Stimulated activated naive B cell treated with anti-CD40 and anti-IgM and Interleukin-4, amounts not matched to agents 10 μg/mL and 1 μg/mL and 100 μg/mL, for 72 hours (primary cell): ENCODE data around the gene MMUT.
A peak's percentile ranks its signal among the peaks of the same experiment; 100 is the strongest.

Source experiments
- ATAC-seq, 2 donors: fragments of 150-1000 bp; cut with Tn5 transposase; replicated peaks; 2 replicates each; pipeline ENCODE4 v1.10.0; 2021; ENCODE audit warnings: moderate library complexity in 1 of 2
- DNase-seq: peaks from one replicate; pipeline ENCODE4 v3.0.0; 2021
- H3K27ac Mint-ChIP-seq: one replicate; pipeline ENCODE4 v1.8.0; 2022; ENCODE audit warnings: mild to moderate bottlenecking, mixed read lengths
- H3K27me3 Mint-ChIP-seq, 2 donors: one replicate each; pipeline ENCODE4 v1.8.0; 2022; ENCODE audit warnings: mixed read lengths in 2 of 2
- H3K36me3 Mint-ChIP-seq, 2 donors: one replicate each; pipeline ENCODE4 v1.8.0; 2022; ENCODE audit warnings: mixed read lengths in 2 of 2, mild to moderate bottlenecking in 1 of 2
- H3K4me1 Mint-ChIP-seq, 2 donors: one replicate each; pipeline ENCODE4 v1.8.0; 2022; ENCODE audit warnings: mixed read lengths in 2 of 2, mild to moderate bottlenecking in 1 of 2
- H3K4me3 Mint-ChIP-seq, 2 donors: one replicate each; pipeline ENCODE4 v1.8.0; 2022; ENCODE audit warnings: mild to moderate bottlenecking in 2 of 2, mixed read lengths in 2 of 2, moderate library complexity in 1 of 2
- H3K9me3 Mint-ChIP-seq, 2 donors: one replicate each; pipeline ENCODE4 v1.8.0; 2022; ENCODE audit warnings: mixed read lengths in 2 of 2, mild to moderate bottlenecking in 1 of 2

MMUT gene

DNA sequence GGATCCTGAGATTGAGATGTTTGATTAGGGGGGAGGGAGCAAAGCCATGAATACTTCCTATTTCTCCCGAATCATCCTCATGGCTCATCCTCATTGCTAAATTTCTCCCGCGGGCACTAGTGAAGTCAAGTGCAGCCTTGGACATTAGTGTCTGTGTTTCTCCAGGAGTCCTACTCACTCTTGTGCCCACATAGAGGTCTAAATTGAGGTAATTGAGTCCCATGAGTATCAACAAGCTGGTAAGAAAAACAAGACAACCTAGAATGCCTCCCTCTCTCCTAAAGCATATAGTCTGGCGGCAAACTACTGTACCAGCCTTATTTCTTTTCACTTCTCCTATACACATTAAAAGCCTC is 537 bp upstream of the MMUT start:
- Mint-ChIP-seq H3K27ac (peak overlapping the region; percentile 96), H3K27me3 (no peaks in the 10 kb centered on the region), H3K36me3 (peaks cover 3 to 9% of the 10 kb centered on the region in 2 donors), H3K4me1 (peaks cover 24 to 59% of the 10 kb centered on the region in 2 donors), H3K4me3 (peak overlapping the region; percentile 92 to 95), H3K9me3 (no peaks in the 10 kb centered on the region)
- peak in 1 of 2 donors; percentile 4 for ATAC-seq
- DNase-seq: no peak

DNA sequence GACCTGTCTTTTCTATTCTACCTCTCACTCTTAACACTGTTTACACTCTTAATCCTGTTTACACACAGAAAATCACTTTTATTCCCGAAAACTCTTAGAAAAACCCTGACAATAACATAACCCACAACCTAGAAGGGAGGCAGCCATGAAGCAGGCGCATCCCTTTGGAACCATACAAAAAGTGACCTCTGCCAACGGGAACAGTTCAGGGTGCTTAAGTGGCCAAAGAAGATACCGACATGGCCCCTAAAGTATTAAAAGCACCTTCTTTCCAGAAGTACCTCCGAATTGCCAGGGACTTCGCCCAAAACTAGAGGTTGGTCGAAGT is 490 bp downstream of the MMUT start:
- ATAC-seq (peak; percentile 13 to 17), DNase-seq (no peak)
- H3K4me3 Mint-ChIP-seq: peak overlapping the region; percentile 92 to 95
- H3K9me3 Mint-ChIP-seq: no peaks in the 10 kb centered on the region
- H3K27ac Mint-ChIP-seq: peak overlapping the region; percentile 96
- H3K36me3 Mint-ChIP-seq: peaks cover 2 to 7% of the 10 kb centered on the region in 2 donors
- H3K4me1 Mint-ChIP-seq: peaks cover 21 to 49% of the 10 kb centered on the region in 2 donors
- H3K27me3 Mint-ChIP-seq: no peaks in the 10 kb centered on the region

DNA sequence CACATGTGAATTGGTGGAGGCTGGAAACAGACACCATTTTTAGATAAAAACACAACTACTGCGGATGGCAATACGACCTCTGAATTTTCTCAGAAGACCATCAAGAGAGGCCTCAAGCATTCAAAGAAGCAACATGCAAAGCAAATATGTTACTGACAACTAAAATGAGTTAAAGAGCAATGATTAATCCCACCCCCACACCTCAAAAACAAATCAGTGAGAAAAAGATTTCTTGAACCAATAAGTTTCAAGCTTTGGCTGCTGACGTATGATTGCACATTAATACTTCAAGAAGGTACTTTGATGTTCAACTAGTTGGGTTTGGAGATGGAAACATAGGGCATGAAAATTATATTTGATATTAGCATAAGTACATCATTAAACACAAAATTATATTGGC is 982 bp downstream of the MMUT start:
- peak overlapping the region; percentile 92 to 95 for H3K4me3 Mint-ChIP-seq
- no peak for DNase-seq
- H3K9me3 Mint-ChIP-seq: no peaks in the 10 kb centered on the region
- no peaks in the 10 kb centered on the region for H3K27me3 Mint-ChIP-seq
- H3K27ac Mint-ChIP-seq: peak overlapping the region; percentile 82
- peaks cover 21 to 48% of the 10 kb centered on the region in 2 donors for H3K4me1 Mint-ChIP-seq
- H3K36me3 Mint-ChIP-seq: peaks cover 4 to 8% of the 10 kb centered on the region in 2 donors
- no peak for ATAC-seq

DNA sequence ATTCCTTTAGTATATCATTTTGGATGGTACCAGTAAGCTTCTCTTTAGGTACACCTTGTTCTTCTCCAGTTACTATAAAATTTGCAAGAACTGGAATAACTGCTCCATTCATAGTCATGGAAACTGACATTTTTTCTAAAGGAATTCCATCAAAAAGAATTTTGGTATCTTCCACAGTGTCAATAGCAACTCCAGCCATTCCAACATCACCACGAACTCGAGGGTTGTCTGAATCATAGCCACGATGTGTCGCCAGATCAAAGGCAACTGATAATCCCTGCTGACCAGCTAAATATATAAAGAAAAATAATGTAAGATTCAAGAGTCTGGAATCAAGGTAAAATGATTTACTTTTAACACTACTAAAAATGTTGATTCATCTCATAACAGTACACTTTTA is 5.3 kb downstream of the MMUT start:
- H3K27me3 Mint-ChIP-seq: no peaks in the 10 kb centered on the region
- no peak overlapping the region for H3K4me3 Mint-ChIP-seq
- H3K4me1 Mint-ChIP-seq: peaks cover 11 to 29% of the 10 kb centered on the region in 2 donors
- ATAC-seq (no peak), DNase-seq (no peak)
- H3K9me3 Mint-ChIP-seq: no peaks in the 10 kb centered on the region
- H3K27ac Mint-ChIP-seq: no peak overlapping the region
- H3K36me3 Mint-ChIP-seq: peaks cover 13 to 19% of the 10 kb centered on the region in 2 donors

DNA sequence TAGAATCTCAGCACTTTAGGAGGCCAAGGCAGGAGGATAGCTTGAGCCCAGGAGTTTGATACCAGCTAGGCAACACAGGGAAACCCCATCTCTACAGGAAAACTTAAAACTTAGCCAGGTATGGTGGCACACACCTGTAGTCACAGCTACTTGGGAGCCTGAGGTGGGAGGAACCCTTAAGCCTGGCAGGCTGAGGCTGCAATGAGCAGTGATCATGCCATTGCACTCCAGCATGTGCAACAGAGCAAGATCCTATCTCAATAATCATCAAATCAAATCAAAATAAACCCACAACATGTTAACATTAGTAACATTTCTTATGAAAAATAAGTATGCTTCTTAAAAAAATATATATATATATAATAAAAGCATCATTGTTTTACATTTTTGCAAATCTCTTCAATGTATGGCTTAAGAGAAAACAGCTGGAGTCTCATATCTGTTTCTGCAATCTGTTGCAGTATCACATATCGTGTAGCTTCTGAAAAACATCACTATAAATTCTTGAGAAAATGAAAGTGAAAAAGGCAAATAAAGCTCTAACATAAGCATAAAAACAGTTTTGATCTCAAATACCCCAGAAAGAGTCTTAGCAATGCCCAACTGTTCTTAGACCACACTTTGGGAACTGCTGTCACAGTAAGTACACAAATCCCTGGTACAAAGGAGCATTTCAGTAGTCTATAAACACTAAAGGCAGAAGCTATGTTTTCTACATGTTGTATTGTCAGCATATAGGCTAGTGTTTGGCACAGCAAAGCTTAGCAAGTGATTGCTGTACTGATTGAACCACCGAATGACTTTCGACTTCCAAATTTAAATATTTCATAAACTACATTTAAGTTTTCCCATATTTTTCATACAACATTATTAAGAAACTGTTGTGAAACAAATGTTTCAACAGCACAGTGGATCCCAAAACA is 8.0 kb downstream of the MMUT start:
- DNase-seq (no peak), ATAC-seq (no peak)
- Mint-ChIP-seq H3K36me3 (peaks cover 15 to 25% of the 10 kb centered on the region in 2 donors), H3K27me3 (no peaks in the 10 kb centered on the region), H3K4me1 (peaks cover 2 to 11% of the 10 kb centered on the region in 2 donors), H3K9me3 (no peaks in the 10 kb centered on the region), H3K4me3 (no peak overlapping the region), H3K27ac (no peak overlapping the region)

DNA sequence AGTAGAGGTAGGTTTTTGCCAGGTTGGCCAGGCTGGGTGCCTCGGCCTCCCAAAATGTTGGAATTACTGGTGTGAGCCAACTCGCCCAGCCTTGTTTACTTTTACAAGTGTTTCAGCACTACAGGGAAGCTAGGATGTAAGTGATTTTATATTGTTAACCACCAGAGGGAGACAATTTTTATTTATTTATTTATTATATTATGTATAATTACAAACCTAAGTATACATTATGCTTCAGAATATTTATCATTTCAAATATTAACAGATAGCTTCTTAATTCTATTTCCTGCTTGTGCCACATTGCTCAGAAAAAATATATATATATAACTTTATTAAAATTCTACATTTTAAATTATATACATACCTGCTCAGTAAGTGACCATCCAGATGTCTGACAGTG is 9.8 kb downstream of the MMUT start:
- no peak overlapping the region for H3K27ac Mint-ChIP-seq
- no peaks in the 10 kb centered on the region for H3K4me1 Mint-ChIP-seq
- no peak overlapping the region for H3K4me3 Mint-ChIP-seq
- H3K9me3 Mint-ChIP-seq: no peaks in the 10 kb centered on the region
- H3K36me3 Mint-ChIP-seq: peaks cover 15 to 25% of the 10 kb centered on the region in 2 donors
- ATAC-seq (no peak), DNase-seq (no peak)
- no peaks in the 10 kb centered on the region for H3K27me3 Mint-ChIP-seq

DNA sequence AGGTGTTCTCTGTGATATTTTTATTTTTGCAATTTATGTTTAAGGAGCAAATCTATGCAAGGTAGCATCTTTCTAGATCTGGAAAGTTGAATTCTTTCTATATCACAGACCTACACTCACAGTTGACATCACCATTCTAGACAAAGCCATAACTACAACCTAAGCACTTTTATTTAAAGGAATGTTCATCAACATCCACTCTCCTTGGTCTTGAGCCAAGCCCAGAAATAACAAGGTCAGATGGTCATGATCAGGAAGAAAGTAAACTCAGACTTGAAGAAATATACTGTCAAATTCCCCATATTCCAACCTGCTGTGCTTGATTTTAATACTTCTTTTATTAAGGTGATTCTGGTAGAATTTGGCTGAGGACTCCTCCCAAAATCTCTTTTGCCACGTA is 32.2 kb downstream of the MMUT start:
- ATAC-seq: no peak
- peaks cover 20 to 37% of the 10 kb centered on the region in 2 donors for H3K36me3 Mint-ChIP-seq

DNA sequence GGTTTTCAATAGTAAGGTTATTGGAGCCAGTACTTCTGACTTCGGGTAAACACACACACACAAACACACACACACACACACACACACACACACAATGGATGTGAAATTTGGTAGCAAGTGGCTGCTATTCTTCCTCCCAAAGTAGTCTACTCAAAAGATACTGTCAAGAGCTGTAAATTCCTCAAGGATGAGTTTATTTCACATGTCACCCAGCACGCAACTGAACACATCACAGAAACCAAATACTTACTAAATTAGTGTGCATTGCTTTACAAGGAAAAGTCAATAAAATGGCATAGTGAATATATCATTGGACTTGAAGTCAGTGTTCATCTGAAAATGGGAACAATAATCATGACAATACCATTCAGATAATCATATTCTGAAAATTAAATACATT is 32.9 kb downstream of the MMUT start:
- no peaks in the 10 kb centered on the region for H3K4me1 Mint-ChIP-seq
- H3K9me3 Mint-ChIP-seq: peaks cover 2 to 4% of the 10 kb centered on the region in 2 donors
- no peak for DNase-seq
- no peak overlapping the region for H3K27ac Mint-ChIP-seq
- ATAC-seq: no peak
- no peak overlapping the region for H3K4me3 Mint-ChIP-seq
- H3K27me3 Mint-ChIP-seq: no peaks in the 10 kb centered on the region
- H3K36me3 Mint-ChIP-seq: peaks cover 16 to 30% of the 10 kb centered on the region in 2 donors

More for the DNA sequence above, 32.2 kb downstream of the MMUT start:
- Mint-ChIP-seq H3K27ac (no peak overlapping the region), H3K4me1 (no peaks in the 10 kb centered on the region), H3K9me3 (peaks cover 2 to 4% of the 10 kb centered on the region in 2 donors), H3K27me3 (no peaks in the 10 kb centered on the region), H3K4me3 (no peak overlapping the region)
- no peak for DNase-seq

DNA sequence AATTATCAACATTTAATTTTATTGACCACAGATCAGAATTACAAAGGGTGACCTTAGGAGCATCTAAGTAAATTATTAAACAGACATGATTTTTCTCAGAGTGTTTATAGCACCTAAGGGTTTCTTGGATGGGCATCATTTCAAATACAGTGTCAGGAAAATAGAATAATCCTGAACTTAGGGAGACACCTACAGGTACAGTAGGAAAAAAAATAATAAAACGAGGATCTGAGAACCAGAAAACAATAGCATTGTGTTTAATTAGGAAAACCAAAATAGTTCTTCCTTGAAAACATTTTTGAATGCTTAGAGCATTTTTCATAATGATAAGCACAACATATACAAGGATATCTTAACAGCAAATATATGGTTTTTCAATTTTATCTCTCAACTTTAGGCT is 39.2 kb downstream of the MMUT start:
- ATAC-seq (no peak), DNase-seq (no peak)
- H3K4me3 Mint-ChIP-seq: no peak overlapping the region
- no peaks in the 10 kb centered on the region for H3K4me1 Mint-ChIP-seq
- H3K36me3 Mint-ChIP-seq: peaks cover 8 to 10% of the 10 kb centered on the region in 2 donors
- H3K9me3 Mint-ChIP-seq: peaks cover 0 to 2% of the 10 kb centered on the region in 2 donors
- no peaks in the 10 kb centered on the region for H3K27me3 Mint-ChIP-seq
- no peak overlapping the region for H3K27ac Mint-ChIP-seq

DNA sequence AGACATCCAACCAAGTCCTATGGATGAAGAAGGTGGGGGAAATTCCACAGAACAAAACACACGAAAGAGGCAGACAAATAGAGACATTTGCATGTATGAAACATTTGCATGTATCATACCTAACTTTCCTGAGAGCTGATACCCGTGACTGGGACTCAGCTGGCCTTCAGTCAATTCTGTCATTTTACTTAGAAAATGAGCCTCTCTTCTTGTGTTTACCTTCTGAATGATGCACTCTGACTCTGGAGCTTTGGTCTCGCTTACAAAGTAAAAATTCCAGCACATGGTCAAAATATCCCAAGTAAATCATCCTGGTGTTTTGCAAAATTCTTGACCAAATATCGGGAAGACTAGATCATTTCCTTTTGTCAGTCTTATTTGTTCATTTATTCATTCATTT is 46.9 kb downstream of the MMUT start:
- no peak overlapping the region for H3K4me3 Mint-ChIP-seq
- DNase-seq (no peak), ATAC-seq (no peak)
- H3K4me1 Mint-ChIP-seq: no peaks in the 10 kb centered on the region
- peaks cover 6 to 14% of the 10 kb centered on the region in 2 donors for H3K27me3 Mint-ChIP-seq
- no peaks in the 10 kb centered on the region for H3K36me3 Mint-ChIP-seq
- H3K27ac Mint-ChIP-seq: no peak overlapping the region
- no peaks in the 10 kb centered on the region for H3K9me3 Mint-ChIP-seq

DNA sequence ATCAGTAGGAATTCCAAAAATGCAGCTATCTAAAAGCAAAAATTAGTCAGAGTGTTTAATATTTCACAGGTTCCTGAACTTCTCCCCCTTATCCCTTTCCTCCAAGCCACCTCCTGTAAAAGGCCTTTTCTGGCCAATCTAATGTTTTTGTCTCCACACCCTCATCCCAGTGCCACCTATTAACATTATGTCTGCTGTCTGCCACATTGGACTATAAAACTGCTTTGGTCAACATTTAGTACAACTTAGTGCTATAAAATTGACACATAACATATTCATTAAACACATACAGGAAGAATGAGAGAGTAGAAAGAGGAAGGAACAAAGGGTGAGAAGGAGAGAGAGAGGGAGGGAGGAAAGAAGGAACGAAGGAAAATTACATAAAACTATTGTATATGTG is 47.7 kb downstream of the MMUT start:
- Mint-ChIP-seq H3K36me3 (no peaks in the 10 kb centered on the region), H3K4me1 (no peaks in the 10 kb centered on the region), H3K27ac (no peak overlapping the region), H3K27me3 (peaks cover 6 to 14% of the 10 kb centered on the region in 2 donors), H3K9me3 (no peaks in the 10 kb centered on the region), H3K4me3 (no peak overlapping the region)
- ATAC-seq (no peak), DNase-seq (no peak)

DNA sequence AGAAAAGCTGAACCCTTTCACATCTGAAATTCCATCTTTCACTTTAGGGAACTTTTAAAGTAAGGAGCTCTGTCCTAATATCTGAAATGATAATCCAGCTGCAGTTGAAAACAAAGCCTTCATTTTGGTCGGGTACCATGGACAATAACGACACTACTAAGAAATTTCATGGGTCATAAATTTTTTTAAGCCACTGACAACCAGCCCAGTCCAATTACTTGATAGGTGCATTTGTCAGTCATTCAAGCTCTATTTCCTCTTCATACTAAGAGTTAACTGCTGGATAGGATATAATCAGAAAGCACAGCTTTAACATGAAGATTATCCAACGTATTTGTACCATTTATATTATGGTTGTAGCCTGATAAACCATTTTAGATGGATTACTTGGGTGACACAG is 52.5 kb downstream of the MMUT start:
- peaks cover 6 to 14% of the 10 kb centered on the region in 2 donors for H3K27me3 Mint-ChIP-seq
- H3K27ac Mint-ChIP-seq: no peak overlapping the region
- no peaks in the 10 kb centered on the region for H3K36me3 Mint-ChIP-seq
- no peak overlapping the region for H3K4me3 Mint-ChIP-seq
- no peak for DNase-seq
- no peaks in the 10 kb centered on the region for H3K4me1 Mint-ChIP-seq
- no peak for ATAC-seq
- no peaks in the 10 kb centered on the region for H3K9me3 Mint-ChIP-seq

DNA sequence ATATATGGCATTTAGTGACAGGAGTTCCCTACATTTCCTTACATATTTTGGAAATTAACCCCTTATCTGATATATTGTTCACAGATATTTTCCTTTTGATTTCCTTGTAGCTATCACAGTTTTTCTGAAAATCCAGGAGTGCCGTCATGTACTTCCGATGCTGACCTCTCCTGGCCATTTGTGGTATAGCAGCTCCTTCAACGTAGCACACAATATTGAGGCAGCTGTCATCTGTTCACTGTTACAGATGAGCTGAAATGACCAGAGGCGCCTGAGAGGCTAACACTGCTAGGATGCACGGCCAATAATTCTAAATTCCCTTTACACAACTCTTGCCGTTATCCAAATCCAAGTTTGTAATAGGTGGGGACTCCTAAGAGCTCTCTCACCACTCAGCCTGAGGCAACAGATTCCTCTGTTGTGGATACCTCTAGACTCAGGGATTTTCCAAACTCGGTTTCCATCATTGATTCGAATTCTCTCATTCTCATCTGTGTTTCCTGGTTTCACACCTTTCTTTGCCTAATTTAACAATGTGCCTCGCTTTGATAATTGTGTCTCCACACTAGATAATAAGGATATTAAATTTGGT is 53.0 kb downstream of the MMUT start:
- H3K4me1 Mint-ChIP-seq: no peaks in the 10 kb centered on the region
- no peaks in the 10 kb centered on the region for H3K9me3 Mint-ChIP-seq
- no peak overlapping the region for H3K27ac Mint-ChIP-seq
- H3K4me3 Mint-ChIP-seq: no peak overlapping the region
- H3K36me3 Mint-ChIP-seq: no peaks in the 10 kb centered on the region
- DNase-seq: peak; percentile 18
- peak; percentile 60 to 67 for ATAC-seq
- H3K27me3 Mint-ChIP-seq: peaks cover 6 to 14% of the 10 kb centered on the region in 2 donors

DNA sequence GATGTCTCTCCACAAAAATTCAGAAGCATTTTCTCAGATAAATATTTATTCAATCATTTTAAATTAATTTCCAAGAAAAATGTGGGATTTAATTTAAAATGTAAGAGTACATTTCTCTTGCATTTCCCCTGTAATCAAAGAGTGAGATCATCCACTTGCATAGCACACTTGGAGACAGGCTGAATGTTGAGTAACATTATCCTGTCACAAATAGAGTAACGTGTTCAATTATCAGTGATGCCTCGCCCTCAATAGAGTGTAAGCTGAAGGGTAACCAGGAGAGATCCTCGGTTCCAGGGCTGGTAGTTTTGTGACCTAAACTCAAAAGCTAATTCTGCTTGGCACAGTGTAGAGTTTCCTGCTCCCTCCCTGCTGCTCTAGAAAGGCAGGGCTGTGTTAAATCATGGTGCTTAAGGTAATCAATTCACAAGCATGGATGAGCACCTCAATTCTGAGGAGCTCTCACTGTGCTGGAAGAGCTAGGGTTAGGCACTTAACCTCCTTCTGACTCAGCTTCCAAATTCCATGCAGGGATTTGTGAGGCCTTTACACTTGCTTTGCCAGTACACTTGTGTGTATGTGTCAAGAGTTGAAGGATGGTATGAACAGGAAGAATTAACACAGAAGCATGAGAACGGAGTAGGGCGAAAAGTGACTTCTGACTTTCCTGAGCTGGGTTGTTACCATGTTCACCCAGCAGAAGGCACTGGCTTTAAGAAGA is 56.6 kb downstream of the MMUT start:
- Mint-ChIP-seq H3K27ac (no peak overlapping the region), H3K4me1 (no peaks in the 10 kb centered on the region)
- ATAC-seq: no peak

More for the DNA sequence above, 56.6 kb downstream of the MMUT start:
- H3K27me3 Mint-ChIP-seq: peaks cover 0 to under 1% of the 10 kb centered on the region in 2 donors
- no peak for DNase-seq
- H3K9me3 Mint-ChIP-seq: no peaks in the 10 kb centered on the region
- H3K4me3 Mint-ChIP-seq: no peak overlapping the region
- no peaks in the 10 kb centered on the region for H3K36me3 Mint-ChIP-seq
